H1 (cell line): ENCODE results near the gene MT1F. TPM values are rescaled to one million over a fixed set of nuclear protein-coding genes. Genes with fewer than 3 reads are reported as not detected.

Experiments used
- CTCF ChIA-PET: fragments of 300-600 bp; sonication (Branson Sonifier 250); formaldehyde crosslinking; loops from one replicate; lab custom pipeline; 2021; ENCODE audit not compliant: partially characterized antibody; lab: Charles Lee
- POLR2A ChIA-PET: fragments of 300-600 bp; sonication (Branson Sonifier 250); formaldehyde crosslinking; loops from one replicate; lab custom pipeline; 2021; ENCODE audit warnings: inconsistent platforms; ENCODE audit not compliant: partially characterized antibody; lab: Charles Lee
- DNase-seq, 2 experiments: peaks; one replicate each; pipeline versions ENCODE4 v3.0.0 to v3.0.0-alpha.2; 2010 to 2022; ENCODE audit warnings: low spot score in 2 of 2, low read depth in 1 of 2, mixed read lengths in 1 of 2
- FAIRE-seq: peaks from 2 replicates; lab custom pipeline; 2011; peaks lifted over from hg19 to GRCh38; lab: Jason Lieb, UNC
- H2AFZ ChIP-seq: 2 replicates; pipeline ENCODE4 v1.8.1; 2012; ENCODE audit warnings: low read length, inconsistent platforms
- H2AK5ac ChIP-seq: 2 replicates; pipeline ENCODE4 v1.6.1; 2013; ENCODE audit warnings: low read depth, low read length
- H2BK120ac ChIP-seq: replicated peaks from 2 replicates; pipeline ENCODE3; 2013; ENCODE audit warnings: low read depth, low read length, inconsistent platforms
- H2BK12ac ChIP-seq: 2 replicates; pipeline ENCODE4 v1.6.1; 2013; ENCODE audit warnings: low read depth, low read length
- H2BK15ac ChIP-seq: 2 replicates; pipeline ENCODE4 v1.6.1; 2013; ENCODE audit warnings: low read length
- H2BK20ac ChIP-seq: 2 replicates; pipeline ENCODE4 v1.6.1; 2013; ENCODE audit warnings: low read length
- H2BK5ac ChIP-seq: 2 replicates; pipeline ENCODE4 v1.6.1; 2013; ENCODE audit warnings: low read depth, low read length
- H3K14ac ChIP-seq: 2 replicates; pipeline ENCODE4 v1.6.1; 2013; ENCODE audit warnings: inconsistent platforms; ENCODE audit not compliant: insufficient read length
- H3K18ac ChIP-seq: 2 replicates; pipeline ENCODE4 v1.6.1; 2013; ENCODE audit warnings: low read length; ENCODE audit errors: extremely low read depth
- H3K23ac ChIP-seq: 2 replicates; pipeline ENCODE4 v1.6.1; 2013; ENCODE audit warnings: inconsistent platforms; ENCODE audit not compliant: insufficient read length
- H3K23me2 ChIP-seq: 2 replicates; pipeline ENCODE4 v1.6.1; 2013; ENCODE audit warnings: low read depth, low read length
- H3K27ac ChIP-seq: 2 replicates; pipeline ENCODE4 v1.6.1; 2011; ENCODE audit warnings: low read depth, low read length, inconsistent platforms
- H3K27me3 ChIP-seq, 4 experiments: replicated peaks in 1 of 4; 1 replicate in 1 of 4; 2 replicates in 3 of 4; pipeline versions ENCODE4 v1.6.1 to v1.8.1; 2011 to 2013; ENCODE audit warnings: low read length in 3 of 4, mild to moderate bottlenecking in 3 of 4, inconsistent platforms in 2 of 4, mixed read lengths in 2 of 4, moderate library complexity in 1 of 4; ENCODE audit not compliant: control insufficient read depth in 3 of 4, insufficient read depth in 3 of 4; ENCODE audit errors: extremely low read depth in 1 of 4
- H3K36me3 ChIP-seq, 4 experiments: 2 replicates each; pipeline versions ENCODE4 v1.6.1 to v1.8.1; 2011 to 2013; ENCODE audit warnings: mild to moderate bottlenecking in 4 of 4, low read length in 3 of 4, moderate library complexity in 2 of 4, control low read depth in 1 of 4, inconsistent platforms in 1 of 4; ENCODE audit not compliant: insufficient read depth in 4 of 4, control insufficient read depth in 2 of 4
- H3K4ac ChIP-seq: replicated peaks from 2 replicates; pipeline ENCODE3; 2013; ENCODE audit warnings: low read length, low read depth, mixed read lengths, inconsistent platforms; ENCODE audit not compliant: insufficient read length
- H3K4me1 ChIP-seq, 4 experiments: replicated peaks in 1 of 4; 1 replicate in 1 of 4; 2 replicates in 3 of 4; pipeline versions ENCODE4 v1.6.1 to v1.8.1; 2011 to 2013; ENCODE audit warnings: low read length in 3 of 4, inconsistent platforms in 2 of 4, mixed read lengths in 1 of 4; ENCODE audit not compliant: insufficient read depth in 4 of 4, control insufficient read depth in 3 of 4
- H3K4me2 ChIP-seq, 2 experiments: 2 replicates each; pipeline versions ENCODE4 v1.6.1 to v1.8.1; 2011 to 2013; ENCODE audit warnings: low read depth in 2 of 2, low read length in 2 of 2, control low read depth in 1 of 2, inconsistent platforms in 1 of 2, mild to moderate bottlenecking in 1 of 2; ENCODE audit not compliant: insufficient read depth in 1 of 2
- H3K4me3 ChIP-seq, 4 experiments: fragments of 200-600, 300-600 bp in 1 of 4; sonication (generic), shearing (Covaris generic), sonication (Bioruptor Twin) in 1 of 4; 2 replicates each; pipeline versions ENCODE4 v1.5.1 to v1.8.1; 2011 to 2016; ENCODE audit warnings: low read length in 4 of 4, low read depth in 3 of 4, control low read depth in 2 of 4, inconsistent platforms in 2 of 4, mild to moderate bottlenecking in 2 of 4, mixed read lengths in 1 of 4, moderate library complexity in 1 of 4; ENCODE audit not compliant: insufficient read depth in 2 of 4; ENCODE audit errors: extremely low read depth in 1 of 4
- H3K56ac ChIP-seq: replicated peaks from 2 replicates; pipeline ENCODE3; 2013; ENCODE audit warnings: low read depth, mild to moderate bottlenecking, mixed read lengths, low read length, inconsistent platforms; ENCODE audit not compliant: insufficient read length
- H3K79me1 ChIP-seq: 2 replicates; pipeline ENCODE4 v1.6.1; 2013; ENCODE audit warnings: low read depth, low read length, control low read depth
- H3K79me2 ChIP-seq, 2 experiments: 2 replicates each; pipeline versions ENCODE4 v1.6.1 to v1.8.1; 2012 to 2013; ENCODE audit warnings: low read length in 2 of 2, mild to moderate bottlenecking in 2 of 2, inconsistent platforms in 1 of 2; ENCODE audit not compliant: insufficient read depth in 2 of 2, control insufficient read depth in 1 of 2
- H3K9ac ChIP-seq, 4 experiments: replicated peaks in 1 of 4; 1 replicate in 1 of 4; 2 replicates in 3 of 4; pipeline versions ENCODE4 v1.6.1 to v1.8.1; 2011 to 2013; ENCODE audit warnings: low read depth in 3 of 4, low read length in 3 of 4, control low read depth in 2 of 4, mild to moderate bottlenecking in 2 of 4, moderate library complexity in 2 of 4, inconsistent platforms in 1 of 4; ENCODE audit errors: extremely low read depth in 1 of 4
- H3K9me3 ChIP-seq, 2 experiments: 2 replicates each; pipeline versions ENCODE4 v1.6.1 to v1.8.1; 2012 to 2013; ENCODE audit warnings: mild to moderate bottlenecking in 2 of 2, moderate library complexity in 2 of 2, control low read depth in 1 of 2, inconsistent platforms in 1 of 2, low read depth in 1 of 2, low read length in 1 of 2, mixed read lengths in 1 of 2; ENCODE audit not compliant: insufficient read depth in 2 of 2
- H4K20me1 ChIP-seq, 2 experiments: replicated peaks in 1 of 2; 2 replicates each; pipeline versions ENCODE3 to v1.8.1; 2011 to 2013; ENCODE audit warnings: inconsistent platforms in 2 of 2, low read length in 2 of 2, mild to moderate bottlenecking in 1 of 2; ENCODE audit not compliant: insufficient read depth in 2 of 2, control insufficient read depth in 1 of 2
- H4K5ac ChIP-seq: 2 replicates; pipeline ENCODE4 v1.6.1; 2013; ENCODE audit warnings: low read length, low read depth, mixed read lengths, inconsistent platforms; ENCODE audit not compliant: insufficient read length
- H4K8ac ChIP-seq: 2 replicates; pipeline ENCODE4 v1.8.0; 2013; ENCODE audit warnings: mild to moderate bottlenecking, moderate library complexity, low read length, inconsistent platforms; ENCODE audit not compliant: insufficient read depth; ENCODE audit errors: extremely low read depth
- H4K91ac ChIP-seq: replicated peaks from 2 replicates; pipeline ENCODE3; 2013; ENCODE audit warnings: low read length, mixed read lengths, inconsistent platforms; ENCODE audit not compliant: insufficient read length
- CTBP2 ChIP-seq: IDR thresholded peaks from 2 replicates; pipeline ENCODE4 v1.7.0; 2011; ENCODE audit warnings: borderline replicate concordance, mild to moderate bottlenecking, moderate library complexity, mixed read lengths, low read length; ENCODE audit not compliant: insufficient read depth, insufficient read length
- HDAC2 ChIP-seq, 2 experiments: fragments of 300-600 bp in 1 of 2; sonication (generic) in 1 of 2; IDR thresholded peaks; 2 replicates each; pipeline ENCODE4 v1.6.1; 2011 to 2012; ENCODE audit warnings: low read depth in 2 of 2, low read length in 2 of 2, mild to moderate bottlenecking in 2 of 2, moderate library complexity in 2 of 2, borderline replicate concordance in 1 of 2, inconsistent platforms in 1 of 2
- KDM5A ChIP-seq: fragments of 200-600 bp; IDR thresholded peaks from 2 replicates; pipeline ENCODE4 v1.7.1; 2012; ENCODE audit warnings: mild to moderate bottlenecking, low read length, inconsistent platforms, mixed read lengths
- NRF1 ChIP-seq: IDR thresholded peaks from 2 replicates; pipeline ENCODE4 v1.6.1; 2011; ENCODE audit warnings: mild to moderate bottlenecking, low read depth, low read length, improper control_type of control experiment
- TAF7 ChIP-seq: optimal IDR thresholded peaks from 2 replicates; pipeline ENCODE3; 2011; ENCODE audit warnings: low read depth, mild to moderate bottlenecking, inconsistent platforms, low read length, moderate library complexity, borderline replicate concordance
- ZNF274 ChIP-seq: IDR thresholded peaks from 2 replicates; pipeline ENCODE4 v1.7.0; 2012; ENCODE audit warnings: low read length, borderline replicate concordance; ENCODE audit errors: extremely low read depth
- WGBS, 2 experiments: shearing (Covaris generic) in 1 of 2; methylation state at CpG; one replicate each; pipeline versions ENCODE4 v1.1.6 to v1.1.7; 2013 to 2015; ENCODE audit warnings: low lambda C conversion rate in 2 of 2, mixed read lengths in 2 of 2, inconsistent platforms in 1 of 2, low coverage in 1 of 2, missing lambda C conversion rate in 1 of 2; ENCODE audit not compliant: insufficient replicate concordance in 2 of 2, insufficient coverage in 1 of 2, insufficient read length in 1 of 2; ENCODE audit errors: extremely low coverage in 1 of 2, missing lambda C conversion rate in 1 of 2; 5-methylcytosine and 5-hydroxymethylcytosine counted together
- polyA plus RNA-seq, 7 experiments: library from polyadenylated mRNA; depleted of rRNA in 3 of 7; stranded (reverse) in 5 of 7; unstranded in 2 of 7; fragments of >200 nt in 5 of 7; fragments of 200-250 nt in 2 of 7; gene quantifications; 1 replicate in 5 of 7; 2 replicates in 1 of 7; 4 replicates in 1 of 7; pipeline versions ENCODE4 v1.2.1 to v1.2.3, GENCODE V29; 2011 to 2013; ENCODE audit warnings: missing spikeins in 2 of 7, mixed read lengths in 2 of 7
- total RNA-seq: library from RNA; stranded (reverse); fragmentation: NEBNext Ultra II Directional; extraction: Animal tissue kit (Norgen Biotek cat#: 25700); gene quantifications from 2 replicates; pipeline ENCODE4 v1.2.1, GENCODE V29; 2021
- TF ChIP-seq, protein P1 (sequence below): IDR thresholded peaks from 2 replicates; pipeline ENCODE4 v1.6.1; 2012; ENCODE audit warnings: inconsistent platforms

MT1F gene
- total and polyA plus RNA-seq, 2 of the 8 experiments (the other 6 are each of a cell fraction or from before 2014, with no cell fraction given), result 5.9 to 20.8 TPM

DNA sequence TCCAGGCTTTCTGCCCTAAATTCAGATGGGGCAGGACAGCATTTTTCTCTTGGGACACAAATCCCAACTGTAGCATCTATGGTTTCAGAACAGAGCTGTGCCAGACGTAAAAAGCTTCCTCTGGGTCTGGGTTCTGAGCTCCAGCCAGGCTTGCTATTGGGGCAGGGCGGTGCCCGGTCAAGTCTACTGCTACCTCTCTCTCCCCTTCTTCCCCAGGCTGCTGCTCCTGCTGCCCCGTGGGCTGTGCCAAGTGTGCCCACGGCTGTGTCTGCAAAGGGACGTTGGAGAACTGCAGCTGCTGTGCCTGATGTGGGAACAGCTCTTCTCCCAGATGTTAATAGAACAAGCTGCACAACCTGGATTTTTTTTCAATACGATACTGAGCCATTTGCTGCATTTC is 24.2 kb upstream of the MT1F start:
- Histone ChIP-seq H3K4ac (no peak overlapping the region), H3K4me3 (no peak overlapping the region), H2AK5ac (no peak overlapping the region), H4K5ac (no peak overlapping the region), H3K9me3 (no peaks in the 10 kb centered on the region), H3K79me1 (no peaks in the 10 kb centered on the region), H3K18ac (no peak overlapping the region), H3K4me1 (peaks cover 1 to 18% (median 7%) of the 10 kb centered on the region in 4 experiments), H2BK120ac (no peak overlapping the region), H3K23ac (no peak overlapping the region), H2AFZ (no peak overlapping the region), H4K20me1 (peaks cover 14 to 32% of the 10 kb centered on the region in 2 experiments), H2BK20ac (no peak overlapping the region), H4K91ac (no peak overlapping the region), H4K8ac (no peak overlapping the region), H3K27me3 (peaks cover 96 to 100% (median 100%) of the 10 kb centered on the region in 4 experiments), H3K4me2 (no peak overlapping the region; a peak in 1 of 4 replicates), H3K9ac (no peak overlapping the region), H3K36me3 (no peaks in the 10 kb centered on the region; a peak in 1 of 8 replicates), H3K23me2 (peaks cover 9% of the 10 kb centered on the region), H3K14ac (no peak overlapping the region), H2BK12ac (no peak overlapping the region; the same call in 1 of the 2 replicates), H2BK15ac (no peak overlapping the region; the same call in 1 of the 2 replicates), H3K79me2 (no peaks in the 10 kb centered on the region), H2BK5ac (no peak overlapping the region), H3K56ac (no peak overlapping the region), H3K27ac (no peak overlapping the region)
- POLR2A ChIA-PET, result interaction anchor here (0.6 to 2.2 kb wide), 6 partner anchors 10 to 40 kb away, joined by 3 to 8 read pairs (median 4); partner anchors contain the start of genes MT1G and MT1H
- 40% methylated on average over 7 of the region's 7 CpGs; no CpG with 5 or more reads in 1 of the 2 experiments for WGBS, 2 experiments
- no peak for DNase-seq
- no peak for FAIRE-seq
- CTCF ChIA-PET, result interaction anchor here (1.0 to 1.8 kb wide), 5 partner anchors 9 to 46 kb away, joined by 3 to 7 read pairs (median 3); no protein-coding TSS in a partner anchor
- TF ChIP-seq CTBP2, result no peak
- no peak for TF ChIP-seq KDM5A
- TF ChIP-seq NRF1, result no peak
- TF ChIP-seq, protein P1, sequence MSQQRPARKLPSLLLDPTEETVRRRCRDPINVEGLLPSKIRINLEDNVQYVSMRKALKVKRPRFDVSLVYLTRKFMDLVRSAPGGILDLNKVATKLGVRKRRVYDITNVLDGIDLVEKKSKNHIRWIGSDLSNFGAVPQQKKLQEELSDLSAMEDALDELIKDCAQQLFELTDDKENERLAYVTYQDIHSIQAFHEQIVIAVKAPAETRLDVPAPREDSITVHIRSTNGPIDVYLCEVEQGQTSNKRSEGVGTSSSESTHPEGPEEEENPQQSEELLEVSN, result no peak
- TF ChIP-seq ZNF274, result no peak
- no peak for TF ChIP-seq HDAC2 (IDR thresholded peaks at IDR 0.05; ENCODE audit: borderline replicate concordance in 1 of 2, low read depth in 2 of 2, low read length in 2 of 2)
- TF ChIP-seq TAF7, result no peak
